DND-41 (cell line): Measurements from ENCODE around the gene GIPC1.

Source experiments
- EZH2 ChIP-seq: IDR thresholded peaks from 3 replicates; pipeline ENCODE4 v1.6.1; 2012; ENCODE audit warnings: borderline replicate concordance, low read depth, mild to moderate bottlenecking, moderate library complexity, low read length, inconsistent platforms; ENCODE audit not compliant: severe bottlenecking
- TF ChIP-seq, protein P1 (sequence below): IDR thresholded peaks from 2 replicates; pipeline ENCODE4 v1.5.1; 2012; ENCODE audit warnings: borderline replicate concordance, low read length, moderate library complexity, mild to moderate bottlenecking; ENCODE audit not compliant: poor library complexity, severe bottlenecking; ENCODE audit errors: extremely low read depth

DNA sequence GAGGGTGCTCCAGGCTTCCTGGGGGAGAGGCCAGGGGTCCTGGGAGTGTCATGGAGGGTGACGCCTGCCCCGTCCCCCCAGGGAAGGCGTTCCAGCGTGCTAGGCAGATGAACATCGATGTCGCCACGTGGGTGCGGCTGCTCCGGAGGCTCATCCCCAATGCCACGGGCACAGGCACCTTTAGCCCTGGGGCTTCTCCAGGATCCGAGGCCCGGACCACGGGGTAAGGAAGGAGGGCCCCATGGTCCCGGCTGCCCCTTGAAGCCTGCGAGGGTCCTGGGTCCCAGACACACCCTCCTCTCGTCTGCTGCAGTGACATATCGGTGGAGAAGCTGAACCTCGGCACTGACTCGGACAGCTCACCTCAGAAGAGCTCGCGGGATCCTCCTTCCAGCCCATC lies 32.2 kb downstream of the GIPC1 start:
- TF ChIP-seq, protein P1, sequence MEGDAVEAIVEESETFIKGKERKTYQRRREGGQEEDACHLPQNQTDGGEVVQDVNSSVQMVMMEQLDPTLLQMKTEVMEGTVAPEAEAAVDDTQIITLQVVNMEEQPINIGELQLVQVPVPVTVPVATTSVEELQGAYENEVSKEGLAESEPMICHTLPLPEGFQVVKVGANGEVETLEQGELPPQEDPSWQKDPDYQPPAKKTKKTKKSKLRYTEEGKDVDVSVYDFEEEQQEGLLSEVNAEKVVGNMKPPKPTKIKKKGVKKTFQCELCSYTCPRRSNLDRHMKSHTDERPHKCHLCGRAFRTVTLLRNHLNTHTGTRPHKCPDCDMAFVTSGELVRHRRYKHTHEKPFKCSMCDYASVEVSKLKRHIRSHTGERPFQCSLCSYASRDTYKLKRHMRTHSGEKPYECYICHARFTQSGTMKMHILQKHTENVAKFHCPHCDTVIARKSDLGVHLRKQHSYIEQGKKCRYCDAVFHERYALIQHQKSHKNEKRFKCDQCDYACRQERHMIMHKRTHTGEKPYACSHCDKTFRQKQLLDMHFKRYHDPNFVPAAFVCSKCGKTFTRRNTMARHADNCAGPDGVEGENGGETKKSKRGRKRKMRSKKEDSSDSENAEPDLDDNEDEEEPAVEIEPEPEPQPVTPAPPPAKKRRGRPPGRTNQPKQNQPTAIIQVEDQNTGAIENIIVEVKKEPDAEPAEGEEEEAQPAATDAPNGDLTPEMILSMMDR = no peak
- TF ChIP-seq EZH2 = no peak
